Fibroblast of mammary gland (primary cell): ENCODE results near the gene IRF1.

Source experiments
- DNase-seq: peaks from one replicate; pipeline ENCODE4 v3.0.0-alpha.2; 2010; ENCODE audit warnings: low read depth
- H3K4me3 ChIP-seq: 2 replicates; pipeline ENCODE4 v1.5.1; 2011; ENCODE audit warnings: low read depth, mild to moderate bottlenecking, low read length, moderate library complexity; ENCODE audit not compliant: control insufficient read depth
- CTCF ChIP-seq: conservative IDR thresholded peaks from 2 replicates; pipeline ENCODE4 v1.5.1; 2011; ENCODE audit warnings: low read depth, low read length, inconsistent platforms; ENCODE audit not compliant: control insufficient read depth, insufficient read depth

Gene IRF1

GRCh38 chr5:132433141-132433540 lies 57.4 kb downstream of the IRF1 start:
- TF ChIP-seq CTCF: no peak
- no peak overlapping the region for H3K4me3 ChIP-seq
- no peak for DNase-seq

- DNase-seq: no peak
- TF ChIP-seq CTCF: no peak
These were observed 58.9 kb downstream of the IRF1 start for GRCh38 chr5:132431632-132432031.

More at GRCh38 chr5:132431632-132432031, 58.9 kb downstream of the IRF1 start:
- no peak overlapping the region for H3K4me3 ChIP-seq
